HG03575 (cell line): ENCODE data around the gene PDCD2.
"Not testable (repeated sequence)": the region's sequence is repeated elsewhere in the genome, so short reads cannot be mapped to it uniquely, and the experiment has no call there.

ENCODE experiments used
- ATAC-seq: cut with Tn5 transposase; IDR thresholded peaks from one replicate; pipeline ENCODE4 v1.9.1; 2021; ENCODE audit not compliant: unreplicated experiment, insufficient number of reproducible peaks, low FRiP score; ENCODE audit errors: extremely low read depth

PDCD2 gene

GRCh38 chr6:170553534-170554012 lies 30.9 kb downstream of the PDCD2 start:
- peak; percentile 19 for ATAC-seq

GRCh38 chr6:170552765-170553533 lies 31.5 kb downstream of the PDCD2 start, which contains the start of gene PSMB1:
TSS of gene PSMB1 (minus strand) at chr6:170553307. CDS start at chr6:170553242, 65 bp downstream.
- no peak for ATAC-seq

GRCh38 chr6:170545405-170545804 lies 39.0 kb downstream of the PDCD2 start:
- no peak for ATAC-seq

GRCh38 chr6:170542031-170542719 lies 42.3 kb downstream of the PDCD2 start:
- no peak for ATAC-seq

- no peak for ATAC-seq
Measured at GRCh38 chr6:170537329-170537728, 47.1 kb downstream of the PDCD2 start.

- no peak for ATAC-seq
Measured at GRCh38 chr6:170536671-170537070, 47.8 kb downstream of the PDCD2 start.

GRCh38 chr6:170535004-170535403 lies 49.4 kb downstream of the PDCD2 start:
- ATAC-seq, result no peak

- no peak for ATAC-seq
Measured at GRCh38 chr6:170533792-170534191, 50.6 kb downstream of the PDCD2 start.

- ATAC-seq, result no peak
Measured at GRCh38 chr6:170532867-170533488, 51.5 kb downstream of the PDCD2 start.

GRCh38 chr6:170529839-170530469 lies 54.5 kb downstream of the PDCD2 start:
- no peak for ATAC-seq

- not testable (repeated sequence) for ATAC-seq
Measured at GRCh38 chr6:170527995-170528394, 56.4 kb downstream of the PDCD2 start.

GRCh38 chr6:170525795-170526194 lies 58.6 kb downstream of the PDCD2 start:
- no peak for ATAC-seq
